Measurements from ENCODE around the gene PLEKHA8. TPM values are rescaled to one million over a fixed set of nuclear protein-coding genes. Genes with fewer than 3 reads are reported as not detected.
A peak's percentile ranks its signal among the peaks of the same experiment; 100 is the strongest.

PLEKHA8 gene
- total RNA-seq, 6 experiments from 2014 or later: 9.1 to 10.1 (median 9.6) TPM

DNA sequence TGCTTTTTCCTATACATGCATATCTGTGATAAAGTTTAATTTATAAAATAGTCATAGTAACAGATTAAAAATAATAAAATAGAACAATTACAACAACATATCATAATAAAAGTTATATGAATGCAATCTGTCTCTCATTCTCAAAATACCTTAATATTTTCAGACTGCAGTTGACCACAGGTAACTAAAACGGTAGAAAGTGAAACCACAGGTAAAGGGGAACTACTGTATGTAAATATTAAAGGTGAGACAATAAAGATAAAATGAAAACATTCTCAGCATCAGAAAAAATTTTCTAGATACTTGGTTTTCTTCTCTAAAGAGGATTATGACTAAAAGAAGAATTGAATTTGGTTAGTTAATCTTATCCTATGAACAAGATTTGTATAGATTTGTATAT lies 7.7 kb upstream of the PLEKHA8 start:
- H3K27ac Mint-ChIP-seq: no peak overlapping the region
- H3K4me1 Mint-ChIP-seq (ENCODE audit: low read depth): peaks cover 60% of the 10 kb centered on the region
- no peaks in the 10 kb centered on the region for H3K9me3 Mint-ChIP-seq
- TF ChIP-seq, protein P1, sequence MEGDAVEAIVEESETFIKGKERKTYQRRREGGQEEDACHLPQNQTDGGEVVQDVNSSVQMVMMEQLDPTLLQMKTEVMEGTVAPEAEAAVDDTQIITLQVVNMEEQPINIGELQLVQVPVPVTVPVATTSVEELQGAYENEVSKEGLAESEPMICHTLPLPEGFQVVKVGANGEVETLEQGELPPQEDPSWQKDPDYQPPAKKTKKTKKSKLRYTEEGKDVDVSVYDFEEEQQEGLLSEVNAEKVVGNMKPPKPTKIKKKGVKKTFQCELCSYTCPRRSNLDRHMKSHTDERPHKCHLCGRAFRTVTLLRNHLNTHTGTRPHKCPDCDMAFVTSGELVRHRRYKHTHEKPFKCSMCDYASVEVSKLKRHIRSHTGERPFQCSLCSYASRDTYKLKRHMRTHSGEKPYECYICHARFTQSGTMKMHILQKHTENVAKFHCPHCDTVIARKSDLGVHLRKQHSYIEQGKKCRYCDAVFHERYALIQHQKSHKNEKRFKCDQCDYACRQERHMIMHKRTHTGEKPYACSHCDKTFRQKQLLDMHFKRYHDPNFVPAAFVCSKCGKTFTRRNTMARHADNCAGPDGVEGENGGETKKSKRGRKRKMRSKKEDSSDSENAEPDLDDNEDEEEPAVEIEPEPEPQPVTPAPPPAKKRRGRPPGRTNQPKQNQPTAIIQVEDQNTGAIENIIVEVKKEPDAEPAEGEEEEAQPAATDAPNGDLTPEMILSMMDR (IDR thresholded peaks at IDR 0.05): no peak
- peaks cover 11% of the 10 kb centered on the region for H3K36me3 Mint-ChIP-seq (ENCODE audit: low read depth)
- DNase-seq: no peak
- H3K27me3 Mint-ChIP-seq (ENCODE audit: insufficient read depth): no peaks in the 10 kb centered on the region; the same call in 1 of the 2 replicates
- no peak overlapping the region for H3K4me3 Mint-ChIP-seq

DNA sequence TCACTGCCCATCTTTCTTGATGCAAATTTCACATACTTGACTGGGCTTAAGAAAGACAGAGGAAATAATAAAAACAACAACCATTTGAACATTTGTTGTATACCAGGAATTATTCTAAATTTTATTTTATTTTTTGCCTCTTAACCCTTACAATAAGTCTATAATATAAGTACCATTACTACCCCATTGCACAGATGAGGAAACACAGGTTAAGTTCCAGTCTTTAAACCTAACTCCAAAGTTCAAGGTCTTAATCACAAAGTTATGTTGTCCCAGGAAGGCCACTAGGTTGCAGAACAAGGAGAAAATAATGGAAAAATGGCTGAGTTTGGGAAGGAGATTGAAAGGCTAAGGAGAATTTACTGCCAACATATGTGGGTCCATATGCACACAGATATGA lies 5.2 kb upstream of the PLEKHA8 start:
- no peak for DNase-seq
- no peak overlapping the region for H3K27ac Mint-ChIP-seq
- no peak overlapping the region for H3K4me3 Mint-ChIP-seq
- no peaks in the 10 kb centered on the region for H3K9me3 Mint-ChIP-seq
- peaks cover 16% of the 10 kb centered on the region for H3K36me3 Mint-ChIP-seq (ENCODE audit: low read depth)
- peaks cover 72% of the 10 kb centered on the region for H3K4me1 Mint-ChIP-seq (ENCODE audit: low read depth)
- TF ChIP-seq, protein P1 (IDR thresholded peaks at IDR 0.05): no peak
- H3K27me3 Mint-ChIP-seq (ENCODE audit: insufficient read depth): no peaks in the 10 kb centered on the region; the same call in 1 of the 2 replicates

DNA sequence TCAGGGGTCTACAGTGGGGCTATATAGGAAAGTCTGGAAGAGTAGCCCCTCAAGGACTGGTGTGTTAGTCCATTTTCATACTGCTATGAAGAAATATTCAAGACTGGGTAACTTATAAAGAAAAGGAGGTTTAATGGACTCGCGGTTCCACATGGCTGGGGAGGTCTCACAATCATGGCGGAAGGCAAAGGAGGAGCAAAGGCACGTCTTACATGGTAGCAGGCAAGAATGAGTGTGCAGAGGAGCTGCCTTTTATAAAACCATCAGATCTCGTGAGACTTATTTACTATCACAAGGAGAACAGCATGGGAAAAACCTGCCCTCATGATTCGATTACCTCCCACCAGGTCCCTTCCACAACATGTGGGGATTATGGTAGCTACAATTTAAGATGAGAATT lies 4.7 kb upstream of the PLEKHA8 start:
- TF ChIP-seq, protein P1 (IDR thresholded peaks at IDR 0.05): no peak
- H3K4me3 Mint-ChIP-seq: no peak overlapping the region

DNA sequence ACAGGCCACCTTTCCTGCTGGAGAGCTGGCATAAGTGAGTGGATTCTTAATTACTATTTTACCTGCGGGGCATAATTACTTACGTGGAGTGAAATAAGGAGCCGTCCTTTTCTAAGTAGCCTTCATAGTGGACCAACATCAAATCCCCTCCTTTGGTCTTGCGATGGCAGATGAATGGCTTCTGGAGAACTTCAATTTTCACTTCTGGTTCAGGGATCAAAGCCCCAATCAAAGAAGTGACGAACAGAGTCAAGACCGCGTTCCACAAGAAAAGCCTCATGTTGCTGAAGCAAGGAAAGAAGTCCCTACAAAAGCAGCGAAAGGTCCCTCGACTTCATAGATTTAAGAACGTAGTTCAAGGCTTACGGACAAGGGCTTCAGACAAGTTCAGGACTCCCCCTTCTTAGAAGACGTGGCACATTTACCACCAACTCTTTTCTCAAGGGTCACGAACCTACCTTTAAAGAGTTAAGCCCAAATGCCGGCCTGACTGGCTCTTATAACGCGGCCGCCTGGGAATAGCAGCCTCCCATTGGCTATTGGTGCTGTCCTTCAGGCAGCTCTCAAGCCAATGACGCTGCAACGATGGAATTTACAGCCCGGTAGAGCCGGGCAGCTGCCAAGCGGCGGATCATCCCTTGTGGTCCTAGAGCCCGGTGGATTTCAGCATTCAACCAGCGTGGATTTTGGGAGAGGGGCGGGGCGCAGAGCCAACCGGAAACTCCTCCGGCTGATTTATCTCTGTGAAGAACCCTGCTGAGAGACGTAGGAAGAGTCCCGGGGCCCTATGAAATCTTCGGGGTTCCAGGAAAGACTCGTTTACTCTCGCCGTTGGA lies 1.8 kb upstream of the PLEKHA8 start, which contains the start of gene FKBP14:
TSS of gene FKBP14 (minus strand) at position 474 of the 836 bp plus-strand sequence. CDS start at position 280, 194 bp downstream.
- peak within 1 kb of the TSS; percentile 95 for H3K27ac Mint-ChIP-seq
- H3K36me3 Mint-ChIP-seq (ENCODE audit: low read depth): peaks cover 16% of the 10 kb centered on the region
- no peaks in the 10 kb centered on the region; the same call in 1 of the 2 replicates for H3K27me3 Mint-ChIP-seq (ENCODE audit: insufficient read depth)
- peak; percentile 100 for DNase-seq
- no peaks in the 10 kb centered on the region for H3K9me3 Mint-ChIP-seq
- peaks cover 41% of the 10 kb centered on the region for H3K4me1 Mint-ChIP-seq (ENCODE audit: low read depth)
- H3K4me3 Mint-ChIP-seq: no peak within 1 kb of the TSS; the same call in 1 of the 2 replicates
- TF ChIP-seq, protein P1 (IDR thresholded peaks at IDR 0.05): no peak

More for the DNA sequence above, 4.7 kb upstream of the PLEKHA8 start:
- no peaks in the 10 kb centered on the region for H3K9me3 Mint-ChIP-seq
- no peaks in the 10 kb centered on the region; the same call in 1 of the 2 replicates for H3K27me3 Mint-ChIP-seq (ENCODE audit: insufficient read depth)
- peaks cover 67% of the 10 kb centered on the region for H3K4me1 Mint-ChIP-seq (ENCODE audit: low read depth)
- no peak overlapping the region for H3K27ac Mint-ChIP-seq
- no peak for DNase-seq
- H3K36me3 Mint-ChIP-seq (ENCODE audit: low read depth): peaks cover 16% of the 10 kb centered on the region

DNA sequence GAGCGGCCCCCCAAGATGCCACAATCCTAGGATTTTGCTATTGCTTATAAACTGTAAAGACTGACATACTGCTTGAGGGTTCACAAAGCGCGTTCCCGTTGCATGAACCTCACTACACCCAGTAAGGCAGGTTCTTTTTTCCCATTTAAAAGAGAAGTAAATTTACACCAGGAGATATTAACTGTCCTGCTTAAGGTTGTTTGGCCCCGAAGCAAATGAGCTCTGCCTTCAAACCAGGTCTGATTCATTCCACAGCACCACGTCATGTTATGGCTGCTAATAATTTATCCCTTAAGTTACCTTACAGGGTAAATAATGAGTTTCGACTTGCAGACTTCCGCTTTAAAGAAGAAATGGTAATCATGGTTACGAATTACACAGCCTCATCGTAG lies 1.2 kb upstream of the PLEKHA8 start:
- Mint-ChIP-seq H3K27me3 (ENCODE audit: insufficient read depth) (no peaks in the 10 kb centered on the region; the same call in 1 of the 2 replicates), H3K27ac (peak overlapping the region; percentile 76), H3K36me3 (ENCODE audit: low read depth) (peaks cover 16% of the 10 kb centered on the region), H3K9me3 (no peaks in the 10 kb centered on the region), H3K4me1 (ENCODE audit: low read depth) (peaks cover 39% of the 10 kb centered on the region), H3K4me3 (no peak overlapping the region; the same call in 1 of the 2 replicates)
- TF ChIP-seq, protein P1 (IDR thresholded peaks at IDR 0.05): no peak
- peak; percentile 55 for DNase-seq

Measured in HFFc6 (cell line).